Heart left ventricle (tissue), 13 donors: ENCODE data around the gene MYL7.

Experiments
- CTCF ChIP-seq, 12 donors: fragments of 200-600 bp; sonication (generic) in 4 of 12; IDR thresholded peaks; one replicate each; pipeline versions ENCODE4 v1.5.0 to v1.8.0; 2018 to 2022; ENCODE audit warnings: antibody characterized with exemption in 12 of 12, mild to moderate bottlenecking in 5 of 12
- POLR2A ChIP-seq, 2 donors: fragments of 450-650 bp; IDR thresholded peaks; one replicate each; pipeline ENCODE4 v1.6.1; 2017; ENCODE audit warnings: antibody characterized with exemption in 2 of 2, mild to moderate bottlenecking in 2 of 2, moderate library complexity in 2 of 2
- donor health status: ischemic (EF 13 %, LVEDD 7.1; RV severe dilation, severe dysfunction).
- donor health status: DM: no; HTN: yes; CAD: no.
- donor health status: DM: no; HTN: no; CAD: no.
- donor health status: ischemic (EF 25% LVEDD 6.9; RV normal size, moderate dysfunction).
- donor health status: ischemic (EF 25% LVEDD 5.7; RV mildly dilated, moderate dysfunction).
- donor health status: ischemic (EF 35%, LVEDD 5.7; RV mildly dilated, moderate dysfunction).
- donor health status: nonischemic (EF 11% LVEDD 7.7; RV severe dilation, severe dysfunction).
- donor health status: DM: yes; HTN: yes; CAD: no.
- donor health status: PGD.
- donor health status: ischemic (EF 29% LVEDD 5.4; RV normal size, mild dysfunction).
- donor health status: nonischemic (EF 23%, LVEDD 6.1; RV moderate dilation, normal function).

DNA sequence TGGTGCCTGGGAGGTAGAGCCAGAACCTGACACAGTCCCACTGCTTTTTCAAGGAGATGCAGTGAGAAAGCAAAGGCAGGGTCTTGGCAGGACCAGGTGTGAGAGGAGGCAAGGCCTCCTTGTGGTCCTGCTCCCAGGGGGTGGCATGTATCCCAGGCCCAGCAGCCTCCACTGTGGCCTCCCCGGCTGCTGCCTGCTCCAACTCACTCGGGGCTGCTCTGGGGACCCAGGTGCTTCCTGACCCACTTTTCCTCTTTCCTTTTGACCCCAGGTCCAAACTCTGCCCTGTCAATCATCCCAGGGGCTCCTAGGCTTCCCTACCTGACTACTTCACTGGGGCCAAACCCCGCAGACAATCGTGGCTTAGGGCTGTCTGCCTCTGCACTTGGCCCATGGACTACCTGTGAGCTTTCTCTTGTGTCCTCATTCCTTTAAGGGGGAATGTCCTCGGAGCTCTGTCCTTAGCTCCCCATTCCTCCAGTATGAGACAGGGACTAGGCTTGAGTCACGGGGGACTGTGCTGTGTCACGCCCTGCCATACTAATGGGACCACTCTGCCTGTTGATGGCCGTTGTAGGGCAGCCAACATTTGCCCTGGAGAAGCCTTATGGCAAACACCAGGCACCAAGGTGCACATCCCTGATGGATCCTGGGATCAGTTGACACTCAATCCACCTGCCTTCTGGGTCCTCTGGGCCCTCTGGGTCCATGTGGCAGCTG lies 38.1 kb downstream of the MYL7 start:
- TF ChIP-seq CTCF (IDR thresholded peaks at IDR 0.05) = no peak
- no peak for TF ChIP-seq POLR2A (IDR thresholded peaks at IDR 0.05)
